GM12891 (cell line): ENCODE measurements around the gene TPMT.
"Not testable (repeated sequence)": the region's sequence is repeated elsewhere in the genome, so short reads cannot be mapped to it uniquely, and the experiment has no call there.

Source experiments
- DNase-seq: peaks from one replicate; pipeline ENCODE4 v3.0.0; 2011; ENCODE audit warnings: low spot score; ENCODE audit not compliant: insufficient read length
- FAIRE-seq: peaks from 2 replicates; lab custom pipeline; 2011; peaks lifted over from hg19 to GRCh38; lab: Jason Lieb, UNC
- PAX5 ChIP-seq: IDR thresholded peaks from 2 replicates; pipeline ENCODE4 v1.6.1; 2011; ENCODE audit warnings: low read length, moderate library complexity, mild to moderate bottlenecking; ENCODE audit not compliant: insufficient read depth, severe bottlenecking
- POLR2A ChIP-seq: IDR thresholded peaks from 2 replicates; pipeline ENCODE4 v1.6.1; 2011; ENCODE audit warnings: low read depth, low read length, control low read depth
- POLR2AphosphoS5 ChIP-seq: IDR thresholded peaks from 2 replicates; pipeline ENCODE4 v1.6.1; 2011; ENCODE audit warnings: low read depth, low read length, control low read depth
- POU2F2 ChIP-seq: IDR thresholded peaks from 2 replicates; pipeline ENCODE4 v1.6.1; 2011; ENCODE audit warnings: low read depth, mild to moderate bottlenecking, control low read depth, low read length, moderate library complexity
- SPI1 ChIP-seq: IDR thresholded peaks from 2 replicates; pipeline ENCODE4 v1.6.1; 2011; ENCODE audit warnings: low read depth, low read length, control low read depth
- TAF1 ChIP-seq: IDR thresholded peaks from 2 replicates; pipeline ENCODE4 v1.6.1; 2011; ENCODE audit warnings: low read depth, low read length, control low read depth

The TPMT gene

DNA sequence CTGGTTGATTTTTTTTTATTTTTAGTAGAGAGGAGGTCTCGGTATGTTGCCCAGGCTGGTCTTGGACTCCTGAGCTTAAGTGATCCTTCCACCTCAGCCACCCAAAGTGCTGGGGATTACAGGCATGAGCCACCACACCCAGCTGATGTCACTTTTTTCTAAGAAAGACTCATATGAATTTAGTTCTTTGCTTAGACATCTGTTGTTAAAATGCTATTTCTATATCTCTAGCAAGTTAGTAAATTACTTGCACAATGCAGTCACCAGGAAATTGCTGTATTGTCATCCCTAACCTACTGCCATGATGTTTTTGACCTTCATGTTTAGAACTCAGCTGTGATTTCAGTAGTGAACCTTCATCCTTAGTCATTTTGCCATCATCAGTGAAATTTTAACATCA is 6.0 kb upstream of the TPMT start:
- DNase-seq = no peak
- FAIRE-seq = no peak
- TF ChIP-seq PAX5 (no peak), POLR2AphosphoS5 (no peak), SPI1 (no peak), POLR2A (no peak), TAF1 (no peak), POU2F2 (no peak)

DNA sequence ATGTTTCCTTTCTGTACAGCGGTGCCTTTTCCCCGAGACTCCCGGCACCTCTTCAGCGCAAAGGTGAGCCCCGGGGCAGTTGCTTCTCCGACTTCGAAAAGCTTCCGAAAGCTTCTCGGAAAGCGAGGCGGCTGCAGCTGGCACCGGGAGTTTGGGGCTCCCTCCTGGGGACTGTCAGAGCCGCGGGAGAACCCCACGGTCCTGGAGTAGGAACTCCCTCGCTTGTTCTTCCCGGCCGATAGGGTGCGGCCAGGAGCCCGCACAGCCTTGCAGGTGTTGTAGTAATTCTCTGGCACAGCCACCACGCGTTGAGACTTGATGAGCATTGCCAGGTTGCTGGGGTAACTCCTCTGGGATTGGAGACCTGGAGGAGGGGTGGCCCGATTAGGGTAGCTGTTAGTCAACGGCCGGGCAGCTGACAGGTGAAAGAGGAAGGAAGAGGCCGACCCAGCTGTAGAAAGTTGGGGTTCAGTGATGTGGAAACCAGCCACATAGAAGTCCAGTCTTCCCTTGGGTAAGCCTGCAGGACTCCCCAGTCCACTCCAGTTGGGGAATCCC is 1.1 kb upstream of the TPMT start:
- DNase-seq (peak; percentile 43), FAIRE-seq (peak; percentile 93)
- TF ChIP-seq POU2F2 (0 out of 2 replicates have a peak, but pooled peaks have one; percentile 29), TAF1 (no peak), PAX5 (peak; percentile 70), SPI1 (peak; percentile 57), POLR2A (no peak), POLR2AphosphoS5 (no peak)

DNA sequence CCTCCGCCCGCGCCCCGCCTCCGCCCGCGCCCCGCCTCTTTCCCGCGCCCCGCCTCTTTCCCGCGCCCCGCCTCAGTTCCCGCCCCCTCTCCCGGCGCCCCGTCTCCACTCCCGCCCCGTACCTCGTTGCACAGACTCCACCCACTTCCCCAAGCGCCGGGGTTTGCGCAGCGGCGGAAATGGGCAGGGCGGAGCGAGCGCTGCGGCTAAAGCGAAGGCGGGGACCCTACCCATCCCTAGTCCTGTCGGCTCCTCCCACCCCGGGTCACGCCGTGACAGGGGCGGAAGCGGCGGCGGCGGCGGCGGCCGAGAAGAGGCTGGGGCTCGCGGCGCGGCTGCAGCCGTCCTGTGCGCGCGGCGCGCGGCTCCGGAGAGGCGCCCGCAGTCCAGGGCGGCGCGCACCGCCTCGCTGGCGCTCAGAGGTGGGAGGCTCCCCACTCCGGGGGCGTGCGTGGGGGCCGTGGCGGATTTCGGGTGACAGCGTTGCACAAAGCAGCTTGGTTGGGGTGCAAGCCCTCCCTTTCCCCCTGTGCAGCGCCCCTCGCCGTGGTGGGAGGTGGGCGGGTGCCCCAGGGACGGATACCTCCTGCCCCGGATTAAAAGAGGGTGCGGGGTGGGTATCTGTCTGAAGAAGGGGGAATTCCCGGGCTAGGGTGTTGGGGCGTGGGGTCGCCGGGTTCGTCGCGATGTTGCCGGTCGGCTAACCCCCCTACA is 430 bp upstream of the TPMT start, which contains the start of gene KDM1B:
Gene KDM1B, plus strand, starts transcription at position 273 of the 714 bp plus-strand sequence. CDS start 4,474 bp downstream, outside the sequence.
- TF ChIP-seq SPI1 (peak; percentile 62), POLR2AphosphoS5 (0 out of 2 replicates have a peak, but pooled peaks have one; percentile 38), POU2F2 (peak; percentile 18; the same call in 1 of the 2 replicates), POLR2A (no peak; the same call in 1 of the 2 replicates)
- DNase-seq = peak; percentile 93
- FAIRE-seq = peak; percentile 91

DNA sequence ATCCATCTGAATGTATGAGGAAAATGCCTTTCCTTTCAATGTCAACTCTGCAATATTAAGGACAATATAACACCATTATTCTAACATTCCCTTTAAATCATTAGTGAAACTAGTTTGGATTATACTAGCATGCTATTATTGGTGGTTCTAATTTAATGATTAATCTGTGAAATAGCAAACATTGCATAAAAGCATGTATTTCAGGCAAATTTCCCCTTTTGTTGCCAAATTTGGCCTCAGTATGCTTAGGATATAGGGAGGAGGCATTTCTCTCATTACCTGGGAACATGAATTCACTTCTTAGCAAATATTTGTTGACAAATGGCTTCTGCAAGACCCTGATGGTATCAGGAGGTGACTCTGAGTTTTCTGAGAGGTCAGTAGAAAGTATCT is 1.6 kb downstream of the TPMT start:
- TF ChIP-seq SPI1 (no peak), TAF1 (no peak), POU2F2 (no peak), PAX5 (no peak), POLR2A (no peak), POLR2AphosphoS5 (no peak)
- no peak for FAIRE-seq
- DNase-seq = no peak

DNA sequence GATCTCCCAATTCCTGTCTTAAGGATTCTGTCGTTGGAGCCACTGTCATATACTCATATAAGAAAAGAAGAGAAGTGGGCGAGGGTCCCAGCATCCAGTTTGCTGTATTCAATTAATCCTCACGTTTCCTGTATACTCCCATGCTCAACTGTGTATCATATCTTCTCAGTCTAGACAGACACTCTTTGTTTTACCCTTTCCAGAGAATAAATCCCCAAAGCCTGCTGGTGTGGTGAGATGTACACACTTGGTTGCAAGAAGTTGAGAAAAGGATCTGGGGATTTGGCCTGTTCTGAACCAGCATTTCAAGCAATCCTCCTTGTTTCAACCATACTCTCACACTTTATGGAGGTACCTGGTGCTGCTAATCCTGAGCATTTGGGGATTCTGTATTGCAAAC is 3.1 kb downstream of the TPMT start:
- TF ChIP-seq TAF1 = no peak
- no peak for TF ChIP-seq POLR2AphosphoS5
- TF ChIP-seq SPI1 = no peak
- TF ChIP-seq POU2F2 = no peak
- TF ChIP-seq PAX5 = no peak
- no peak for TF ChIP-seq POLR2A
- no peak for FAIRE-seq
- DNase-seq = no peak

DNA sequence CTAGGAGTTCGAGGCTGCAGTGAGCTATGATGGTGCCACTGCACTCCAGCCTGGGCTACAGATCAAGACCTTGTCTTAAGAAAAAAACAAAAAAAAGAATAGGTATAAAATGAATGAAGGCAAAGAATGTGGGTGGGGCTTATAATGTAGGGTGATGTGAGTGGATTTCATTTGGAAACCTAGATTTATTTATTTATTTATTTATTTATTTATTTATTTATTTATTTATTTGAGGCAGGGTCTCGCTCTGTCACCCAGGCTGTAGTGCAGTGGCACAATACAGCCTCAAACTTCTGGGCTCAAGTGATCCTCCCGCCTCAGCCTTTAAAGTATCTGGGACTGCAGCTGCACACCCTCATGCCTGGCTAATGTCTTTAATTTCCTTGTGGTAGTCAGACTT is 3.5 kb downstream of the TPMT start:
- not testable (repeated sequence) for FAIRE-seq, DNase-seq

DNA sequence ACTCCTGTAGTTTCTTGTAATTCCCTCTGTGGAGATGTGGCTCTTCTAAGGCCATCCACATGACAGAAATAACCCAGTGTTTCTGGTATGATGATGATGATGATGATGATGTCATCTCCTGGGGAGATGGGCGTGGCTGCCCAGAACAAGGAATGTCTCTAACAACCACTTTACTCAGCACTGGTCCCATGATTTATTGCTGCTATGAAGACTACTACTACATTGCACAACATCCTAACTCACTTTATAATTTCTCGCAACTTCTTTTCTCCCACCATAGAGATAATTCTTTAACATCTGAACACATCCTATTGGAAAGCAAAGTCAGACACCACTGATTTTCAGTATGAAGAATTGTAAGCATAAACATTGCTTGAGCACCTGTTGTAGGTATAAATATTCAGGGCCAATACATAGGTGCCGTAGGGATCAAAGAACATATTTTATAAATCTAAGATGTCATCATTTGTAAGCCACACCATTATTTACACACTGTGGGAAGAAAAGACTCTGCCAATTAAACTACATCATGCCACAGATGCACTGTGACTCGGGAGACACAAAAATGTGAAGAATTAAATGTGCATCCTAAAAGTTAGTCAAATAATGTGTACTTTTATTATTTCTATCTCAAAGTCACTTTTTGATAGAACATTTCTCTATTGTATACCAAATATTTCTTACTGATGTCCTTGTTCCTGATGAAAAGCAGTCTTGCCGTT is 6.4 kb downstream of the TPMT start:
- DNase-seq = no peak
- no peak for TF ChIP-seq SPI1
- no peak for TF ChIP-seq POLR2A
- TF ChIP-seq TAF1 = no peak
- no peak for TF ChIP-seq POLR2AphosphoS5
- no peak for TF ChIP-seq PAX5
- no peak for TF ChIP-seq POU2F2
- no peak for FAIRE-seq

DNA sequence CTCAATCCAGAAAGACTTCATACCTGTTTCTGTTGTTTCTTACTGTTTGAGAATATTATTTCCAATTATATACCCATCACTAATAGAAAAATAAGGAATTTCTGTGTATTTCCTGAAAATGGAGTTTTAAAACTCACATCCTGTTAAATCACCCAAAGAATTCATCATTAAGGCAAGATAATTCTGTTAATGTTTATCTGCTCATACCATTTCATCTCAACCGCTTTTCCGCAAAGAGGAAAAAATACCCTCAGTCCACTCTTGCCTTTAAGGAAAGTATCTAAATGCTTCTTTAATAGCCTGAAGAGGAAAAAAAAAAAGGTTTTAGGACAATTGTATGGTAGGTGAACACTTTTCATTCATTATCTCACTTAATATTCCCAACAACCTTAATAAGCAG is 7.3 kb downstream of the TPMT start:
- no peak for DNase-seq
- TF ChIP-seq POLR2A (no peak), PAX5 (no peak), SPI1 (no peak), TAF1 (no peak), POU2F2 (no peak), POLR2AphosphoS5 (no peak)
- FAIRE-seq = no peak

DNA sequence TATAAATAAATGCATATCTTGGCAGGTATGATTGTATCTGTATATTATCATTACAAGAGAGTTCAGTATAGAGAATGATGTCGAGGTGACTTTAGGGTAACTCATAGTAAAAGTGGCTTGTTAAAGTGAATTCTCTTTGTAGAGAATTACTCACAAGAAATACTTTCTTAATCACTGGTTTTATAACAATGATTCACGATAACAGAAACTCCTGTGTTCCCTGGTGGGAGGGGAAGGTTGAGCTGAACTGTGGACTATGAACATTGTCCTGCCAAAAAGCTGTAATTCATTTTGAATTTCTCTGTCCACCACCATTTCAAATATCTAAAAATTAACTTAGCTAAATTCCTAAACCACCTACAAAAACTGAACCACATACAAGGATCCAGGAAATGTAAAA is 7.7 kb downstream of the TPMT start:
- no peak for TF ChIP-seq POLR2A
- no peak for FAIRE-seq
- DNase-seq = no peak

DNA sequence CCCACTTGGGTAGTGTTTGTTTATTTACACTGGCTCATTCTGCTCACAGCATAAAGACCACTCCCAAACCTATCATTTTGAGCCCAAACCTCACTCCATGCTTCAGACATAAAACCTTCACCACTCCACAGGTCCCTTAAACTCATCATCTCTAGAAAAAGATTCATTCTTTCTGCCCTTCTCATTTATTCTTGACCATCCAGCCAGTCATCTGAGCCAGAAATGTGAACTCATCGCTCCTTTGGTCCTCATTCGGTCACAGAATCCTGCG is 12.4 kb downstream of the TPMT start:
- FAIRE-seq (no peak), DNase-seq (no peak)
- no peak for TF ChIP-seq POU2F2
- no peak for TF ChIP-seq POLR2AphosphoS5
- no peak for TF ChIP-seq PAX5
- no peak for TF ChIP-seq TAF1
- TF ChIP-seq SPI1 = no peak
- TF ChIP-seq POLR2A = no peak
